Skeletal muscle cell (primary cell): ENCODE measurements around the gene PODN.

ENCODE experiments used
- DNase-seq: peaks from one replicate; pipeline ENCODE4 v3.0.0-alpha.2; 2010; ENCODE audit warnings: low read depth
- H3K4me3 ChIP-seq: 2 replicates; pipeline ENCODE4 v1.5.1; 2011; ENCODE audit warnings: low read depth, mild to moderate bottlenecking, control low read depth, low read length, moderate library complexity

PODN gene

GRCh38 chr1:53049574-53049967, 12.4 kb upstream of the PODN start:
- no peak for DNase-seq
- no peak overlapping the region for H3K4me3 ChIP-seq

- no peak overlapping the region for H3K4me3 ChIP-seq
- DNase-seq: no peak
These were observed 11.7 kb upstream of the PODN start for GRCh38 chr1:53050310-53050709.

GRCh38 chr1:53051676-53052075, 10.3 kb upstream of the PODN start:
- no peak overlapping the region for H3K4me3 ChIP-seq
- no peak for DNase-seq

- H3K4me3 ChIP-seq: no peak overlapping the region
- DNase-seq: no peak
These were observed 4.9 kb upstream of the PODN start for GRCh38 chr1:53057127-53057526.

- DNase-seq: no peak
- H3K4me3 ChIP-seq: no peak overlapping the region
These were observed 1.4 kb upstream of the PODN start for GRCh38 chr1:53060579-53060978.

- peak overlapping the region; percentile 42 for H3K4me3 ChIP-seq
- DNase-seq: no peak
These were observed 722 bp upstream of the PODN start for GRCh38 chr1:53061123-53061858.

GRCh38 chr1:53062708-53063591, 937 bp downstream of the PODN start:
- H3K4me3 ChIP-seq: peak overlapping the region; percentile 42
- DNase-seq: no peak

- no peak overlapping the region for H3K4me3 ChIP-seq
- no peak for DNase-seq
These were observed 1.9 kb downstream of the PODN start for GRCh38 chr1:53063744-53064515.

GRCh38 chr1:53065391-53065790, 3.4 kb downstream of the PODN start:
- DNase-seq: no peak

GRCh38 chr1:53066488-53066887, 4.5 kb downstream of the PODN start:
- no peak for DNase-seq
- no peak overlapping the region for H3K4me3 ChIP-seq

More at GRCh38 chr1:53065391-53065790, 3.4 kb downstream of the PODN start:
- no peak overlapping the region for H3K4me3 ChIP-seq

GRCh38 chr1:53066891-53067738, 5.1 kb downstream of the PODN start:
- no peak for DNase-seq

GRCh38 chr1:53067886-53068285, 5.9 kb downstream of the PODN start:
- H3K4me3 ChIP-seq: no peak overlapping the region
- DNase-seq: no peak

More at GRCh38 chr1:53066891-53067738, 5.1 kb downstream of the PODN start:
- H3K4me3 ChIP-seq: no peak overlapping the region

GRCh38 chr1:53068314-53069099, 6.5 kb downstream of the PODN start:
- H3K4me3 ChIP-seq: no peak overlapping the region
- no peak for DNase-seq

- no peak for DNase-seq
- no peak overlapping the region for H3K4me3 ChIP-seq
These were observed 7.3 kb downstream of the PODN start for GRCh38 chr1:53069265-53069662.

- DNase-seq: no peak
- no peak overlapping the region for H3K4me3 ChIP-seq
These were observed 7.8 kb downstream of the PODN start for GRCh38 chr1:53069663-53070327.

GRCh38 chr1:53070621-53071020, 8.6 kb downstream of the PODN start:
- no peak for DNase-seq
- no peak overlapping the region for H3K4me3 ChIP-seq

GRCh38 chr1:53071167-53071865, 9.3 kb downstream of the PODN start:
- H3K4me3 ChIP-seq: no peak overlapping the region
- DNase-seq: no peak
